ENCODE measurements around the gene GGN.
"Not testable (repeated sequence)": the region's sequence is repeated elsewhere in the genome, so short reads cannot be mapped to it uniquely, and the experiment has no call there.

The GGN gene

DNA sequence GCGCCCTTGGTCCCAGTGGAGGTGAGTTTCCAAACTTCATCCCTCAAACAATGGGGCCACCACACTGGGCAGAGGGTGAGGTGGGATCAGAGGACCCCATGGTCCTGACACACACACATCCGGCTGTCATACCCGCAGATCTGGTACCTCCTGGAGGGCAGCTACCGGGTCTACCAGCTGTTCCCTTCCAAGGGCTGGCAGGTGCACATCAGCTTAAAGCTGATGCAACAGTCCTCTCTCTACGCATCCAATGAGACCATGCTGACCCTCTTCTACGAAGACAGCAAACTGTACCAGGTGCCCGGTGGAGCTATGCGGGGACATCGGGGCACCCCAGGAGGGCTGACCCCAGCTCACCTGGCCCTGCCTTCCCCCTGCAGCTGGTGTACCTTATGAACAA lies 27.5 kb downstream of the GGN start:
- peaks cover 12% of the 10 kb centered on the region for H3K4me1 ChIP-seq (ENCODE audit: insufficient read depth, low read length)
- no peak overlapping the region for H3K9ac ChIP-seq (ENCODE audit: low read length)
- H3K27me3 ChIP-seq (ENCODE audit: control insufficient read depth in 1 of 2, insufficient read depth in 2 of 2, low read length in 2 of 2): peaks cover 15 to 56% of the 10 kb centered on the region in 2 donors

DNA sequence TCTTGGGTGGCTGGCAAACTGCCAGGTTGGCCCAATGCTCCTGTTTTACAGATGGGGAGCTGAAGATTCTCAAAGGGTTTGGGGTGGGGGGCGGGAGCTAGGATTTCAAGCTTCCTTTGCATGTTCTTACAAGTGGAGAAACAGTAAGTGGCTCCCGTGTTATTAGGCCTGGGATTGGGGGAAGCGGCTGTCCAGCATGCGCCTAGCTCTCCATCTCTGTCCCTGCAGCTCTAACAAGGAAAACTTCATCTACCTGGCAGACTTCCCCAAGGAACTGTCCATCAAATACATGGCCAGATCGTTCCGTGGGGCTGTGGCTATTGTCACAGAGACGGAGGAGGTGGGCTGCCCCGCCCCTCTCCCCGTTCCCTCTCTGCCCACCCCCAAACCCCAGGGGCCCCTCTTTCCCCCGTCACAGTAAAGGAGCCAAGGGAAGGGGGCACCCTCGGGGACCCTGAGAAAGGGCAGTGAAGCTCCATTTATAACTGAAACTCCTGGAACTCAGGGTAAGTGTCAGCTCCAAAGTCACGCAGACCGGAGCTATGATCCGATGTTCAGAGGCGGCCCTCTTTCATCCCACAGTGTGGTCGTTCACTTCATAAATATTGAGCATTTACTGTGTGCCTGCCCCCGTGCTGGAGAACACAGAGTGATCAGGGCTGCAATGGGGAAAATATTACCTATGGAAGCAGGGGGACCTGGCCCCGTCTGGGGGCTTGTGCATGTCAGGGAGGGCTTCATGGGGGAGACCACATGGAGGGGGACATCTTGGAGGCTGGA lies 28.4 kb downstream of the GGN start:
- Histone ChIP-seq H3K27ac (ENCODE audit: low read depth, low read length) (no peak overlapping the region), H3K36me3 (ENCODE audit: insufficient read depth, low read length) (no peaks in the 10 kb centered on the region), H3K9me3 (ENCODE audit: low read length) (no peaks in the 10 kb centered on the region), H3K9ac (ENCODE audit: low read length) (no peak overlapping the region), H3K4me3 (ENCODE audit: low read depth in 1 of 2, low read length in 2 of 2) (no peak overlapping the region), H3K27me3 (ENCODE audit: control insufficient read depth in 1 of 2, insufficient read depth in 2 of 2, low read length in 2 of 2) (peaks cover 15 to 54% of the 10 kb centered on the region in 2 donors), H3K4me1 (ENCODE audit: insufficient read depth, low read length) (peaks cover 12% of the 10 kb centered on the region)

More for the DNA sequence above, 27.5 kb downstream of the GGN start:
- no peak overlapping the region for H3K27ac ChIP-seq (ENCODE audit: low read depth, low read length)
- no peaks in the 10 kb centered on the region for H3K36me3 ChIP-seq (ENCODE audit: insufficient read depth, low read length)
- H3K4me3 ChIP-seq (ENCODE audit: low read depth in 1 of 2, low read length in 2 of 2): no peak overlapping the region
- no peaks in the 10 kb centered on the region for H3K9me3 ChIP-seq (ENCODE audit: low read length)

DNA sequence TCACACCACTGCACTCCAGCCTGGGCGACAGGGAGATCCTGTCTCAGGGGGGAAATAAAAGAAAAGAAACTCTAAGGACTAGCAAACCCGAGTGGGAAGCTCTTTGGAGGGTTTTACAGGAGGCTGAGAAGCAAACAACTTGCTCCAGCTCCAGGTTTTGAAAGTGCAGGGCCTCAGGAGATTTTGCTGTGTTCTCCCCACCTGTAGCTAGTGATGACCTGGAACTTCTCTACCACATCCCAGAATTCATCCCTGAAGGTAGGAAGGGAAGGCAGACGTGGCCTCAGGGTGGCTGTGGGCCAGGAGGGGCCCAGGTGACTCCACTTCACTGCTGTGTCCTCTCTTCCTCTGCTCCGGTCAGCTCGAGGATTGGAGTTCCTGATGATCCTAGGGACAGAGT lies 29.8 kb downstream of the GGN start:
- H3K4me1 ChIP-seq (ENCODE audit: insufficient read depth, low read length): peaks cover 12% of the 10 kb centered on the region
- H3K27me3 ChIP-seq (ENCODE audit: control insufficient read depth in 1 of 2, insufficient read depth in 2 of 2, low read length in 2 of 2): peaks cover 15 to 56% of the 10 kb centered on the region in 2 donors

DNA sequence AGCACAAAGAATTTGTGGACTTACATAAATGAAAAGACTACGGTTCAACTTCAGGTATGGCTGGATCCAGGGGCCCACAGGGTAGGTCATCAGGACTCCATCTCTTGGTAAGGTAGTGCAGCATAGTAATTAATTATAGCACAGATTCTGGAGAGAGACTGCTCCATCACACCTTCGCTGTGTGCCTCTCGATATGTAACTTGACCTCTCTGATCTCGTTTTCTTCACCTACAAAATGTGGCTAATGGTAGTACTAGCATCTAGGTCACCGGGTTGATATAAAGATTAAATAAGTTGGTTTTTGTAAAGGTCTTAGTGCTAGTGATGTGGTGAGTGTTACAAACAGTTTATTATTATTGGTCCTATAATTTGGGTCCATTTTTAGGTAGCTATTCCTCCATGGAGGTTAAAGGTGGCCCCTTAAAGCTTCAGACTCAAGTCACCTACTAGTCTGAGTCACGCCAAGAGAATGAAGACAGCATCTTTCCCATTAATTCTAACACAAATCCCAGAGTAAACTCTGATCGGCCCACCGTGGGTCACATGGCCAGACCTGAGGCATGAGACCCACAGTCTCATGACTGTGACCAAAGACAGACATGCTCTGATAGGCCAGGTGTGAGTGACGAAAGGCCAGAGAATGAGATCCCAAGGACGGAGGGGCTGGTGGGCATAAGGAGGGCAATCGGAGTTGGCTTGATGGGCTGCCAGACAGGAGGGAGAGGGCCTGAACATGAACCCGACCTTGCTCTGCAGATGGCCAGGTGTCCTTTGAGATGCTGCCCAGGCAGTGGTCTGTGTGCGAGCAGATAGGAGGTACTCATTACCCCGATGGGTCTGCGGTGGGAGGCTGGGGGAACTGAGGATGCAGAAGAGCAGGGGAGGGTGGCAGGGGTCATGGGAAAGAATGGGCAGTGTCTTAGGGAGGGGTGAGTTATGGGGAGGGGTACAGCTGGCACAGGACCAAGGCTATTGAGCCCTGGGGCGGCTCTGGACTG lies 31.8 kb downstream of the GGN start:
- H3K9me3 ChIP-seq (ENCODE audit: low read length): no peaks in the 10 kb centered on the region
- no peak overlapping the region for H3K9ac ChIP-seq (ENCODE audit: low read length)
- H3K36me3 ChIP-seq (ENCODE audit: insufficient read depth, low read length): no peaks in the 10 kb centered on the region
- peaks cover 2% of the 10 kb centered on the region for H3K4me1 ChIP-seq (ENCODE audit: insufficient read depth, low read length)
- H3K4me3 ChIP-seq (ENCODE audit: low read depth in 1 of 2, low read length in 2 of 2): no peak overlapping the region
- H3K27ac ChIP-seq (ENCODE audit: low read depth, low read length): no peak overlapping the region
- peaks cover 21 to 52% of the 10 kb centered on the region in 2 donors for H3K27me3 ChIP-seq (ENCODE audit: control insufficient read depth in 1 of 2, insufficient read depth in 2 of 2, low read length in 2 of 2)

More for the DNA sequence above, 29.8 kb downstream of the GGN start:
- Histone ChIP-seq H3K9me3 (ENCODE audit: low read length) (no peaks in the 10 kb centered on the region), H3K4me3 (ENCODE audit: low read depth in 1 of 2, low read length in 2 of 2) (no peak overlapping the region), H3K27ac (ENCODE audit: low read depth, low read length) (no peak overlapping the region), H3K9ac (ENCODE audit: low read length) (no peak overlapping the region), H3K36me3 (ENCODE audit: insufficient read depth, low read length) (no peaks in the 10 kb centered on the region)

DNA sequence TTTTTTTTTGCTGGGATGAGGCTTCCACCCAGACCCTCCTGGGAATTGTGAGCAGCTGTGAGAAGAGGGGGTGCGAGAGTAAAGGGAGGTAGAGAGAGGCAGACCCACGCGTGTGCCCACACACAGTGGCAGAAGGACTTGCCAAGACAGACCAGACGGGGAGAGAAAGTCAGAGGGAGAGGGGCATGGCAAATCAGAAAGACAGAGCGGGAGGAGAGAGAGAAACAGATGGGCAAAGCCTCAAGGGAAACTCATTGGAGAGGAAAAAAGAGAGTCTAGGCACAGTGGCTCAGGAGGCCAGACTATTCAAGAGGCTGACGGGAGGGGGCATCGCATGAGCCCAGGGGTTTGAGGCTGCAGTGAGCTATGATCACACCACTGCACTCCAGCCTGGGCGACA lies 35.2 kb downstream of the GGN start:
- no peaks in the 10 kb centered on the region for H3K9me3 ChIP-seq (ENCODE audit: low read length)
- no peaks in the 10 kb centered on the region for H3K36me3 ChIP-seq (ENCODE audit: insufficient read depth, low read length)
- H3K27ac ChIP-seq (ENCODE audit: low read depth, low read length): no peak overlapping the region
- H3K9ac ChIP-seq (ENCODE audit: low read length): no peak overlapping the region
- H3K4me1 ChIP-seq (ENCODE audit: insufficient read depth, low read length): no peaks in the 10 kb centered on the region
- H3K4me3 ChIP-seq (ENCODE audit: low read depth in 1 of 2, low read length in 2 of 2): no peak overlapping the region
- H3K27me3 ChIP-seq (ENCODE audit: control insufficient read depth in 1 of 2, insufficient read depth in 2 of 2, low read length in 2 of 2): peaks cover 7 to 25% of the 10 kb centered on the region in 2 donors

- Histone ChIP-seq H3K27ac (ENCODE audit: low read depth, low read length) (no peak overlapping the region), H3K27me3 (ENCODE audit: control insufficient read depth in 1 of 2, insufficient read depth in 2 of 2, low read length in 2 of 2) (peaks cover 7 to 23% of the 10 kb centered on the region in 2 donors), H3K9ac (ENCODE audit: low read length) (no peak overlapping the region), H3K36me3 (ENCODE audit: insufficient read depth, low read length) (no peaks in the 10 kb centered on the region), H3K4me1 (ENCODE audit: insufficient read depth, low read length) (no peaks in the 10 kb centered on the region), H3K4me3 (ENCODE audit: low read depth in 1 of 2, low read length in 2 of 2) (no peak overlapping the region), H3K9me3 (ENCODE audit: low read length) (no peaks in the 10 kb centered on the region)
Observed at GRCh38 chr19:38351865-38352395, 35.9 kb downstream of the GGN start.

DNA sequence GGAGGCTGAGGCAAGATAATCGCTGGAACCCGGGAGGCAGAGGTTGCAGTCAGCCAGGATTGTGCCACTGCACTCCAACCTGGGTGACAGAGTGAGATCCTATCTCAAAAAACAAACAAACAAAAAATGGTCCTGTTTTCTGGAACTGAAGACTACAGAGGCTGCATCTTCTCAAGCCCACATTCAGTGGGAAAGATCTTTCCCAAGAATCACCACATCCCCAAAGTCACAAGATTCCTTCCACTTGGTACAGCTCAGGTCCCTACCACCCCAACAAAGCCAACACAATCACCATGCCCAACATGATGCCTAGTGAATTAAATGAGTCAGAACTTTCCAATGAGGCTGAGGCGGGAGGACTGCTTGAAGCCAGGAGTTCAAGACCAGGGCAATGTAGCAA lies 37.0 kb downstream of the GGN start:
- no peaks in the 10 kb centered on the region for H3K36me3 ChIP-seq (ENCODE audit: insufficient read depth, low read length)
- peaks cover 7 to 14% of the 10 kb centered on the region in 2 donors for H3K27me3 ChIP-seq (ENCODE audit: control insufficient read depth in 1 of 2, insufficient read depth in 2 of 2, low read length in 2 of 2)
- no peaks in the 10 kb centered on the region for H3K9me3 ChIP-seq (ENCODE audit: low read length)
- no peaks in the 10 kb centered on the region for H3K4me1 ChIP-seq (ENCODE audit: insufficient read depth, low read length)
- H3K27ac ChIP-seq (ENCODE audit: low read depth, low read length): no peak overlapping the region
- H3K9ac ChIP-seq (ENCODE audit: low read length): no peak overlapping the region
- no peak overlapping the region for H3K4me3 ChIP-seq (ENCODE audit: low read depth in 1 of 2, low read length in 2 of 2)

DNA sequence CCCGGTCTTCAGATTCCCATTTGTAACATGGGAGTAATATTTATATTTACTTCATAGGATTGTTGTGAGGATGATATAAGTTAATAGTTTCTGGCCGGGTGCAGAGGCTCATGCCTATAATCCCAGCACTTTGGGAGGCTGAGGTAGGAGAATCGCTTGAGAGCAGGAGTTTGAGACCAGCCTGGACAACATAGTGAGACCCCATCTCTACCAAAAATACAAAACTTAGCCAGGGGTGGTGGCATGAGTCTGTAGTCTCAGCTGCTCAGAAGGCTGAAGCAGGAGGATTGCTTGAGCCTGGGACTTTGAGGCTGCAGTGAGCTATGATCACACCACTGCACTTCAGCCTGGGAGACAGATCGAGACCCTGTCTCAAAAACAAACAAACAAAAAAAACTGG lies 41.0 kb downstream of the GGN start:
- H3K36me3 ChIP-seq (ENCODE audit: insufficient read depth, low read length): no peaks in the 10 kb centered on the region
- peaks cover 0 to 1% of the 10 kb centered on the region in 2 donors for H3K27me3 ChIP-seq (ENCODE audit: control insufficient read depth in 1 of 2, insufficient read depth in 2 of 2, low read length in 2 of 2)

GRCh38 chr19:38340927-38341326 lies 46.9 kb downstream of the GGN start:
- H3K9me3 ChIP-seq (ENCODE audit: low read length): no peaks in the 10 kb centered on the region
- no peaks in the 10 kb centered on the region for H3K27me3 ChIP-seq (ENCODE audit: control insufficient read depth in 1 of 2, insufficient read depth in 2 of 2, low read length in 2 of 2)
- no peak overlapping the region for H3K4me3 ChIP-seq (ENCODE audit: low read depth in 1 of 2, low read length in 2 of 2)
- no peak overlapping the region for H3K27ac ChIP-seq (ENCODE audit: low read depth, low read length)
- peaks cover 4% of the 10 kb centered on the region for H3K4me1 ChIP-seq (ENCODE audit: insufficient read depth, low read length)
- no peak overlapping the region for H3K9ac ChIP-seq (ENCODE audit: low read length)
- H3K36me3 ChIP-seq (ENCODE audit: insufficient read depth, low read length): peaks cover 8% of the 10 kb centered on the region

More for the DNA sequence above, 41.0 kb downstream of the GGN start:
- no peaks in the 10 kb centered on the region for H3K4me1 ChIP-seq (ENCODE audit: insufficient read depth, low read length)
- H3K4me3 ChIP-seq (ENCODE audit: low read depth in 1 of 2, low read length in 2 of 2): no peak overlapping the region
- no peak overlapping the region for H3K9ac ChIP-seq (ENCODE audit: low read length)
- no peaks in the 10 kb centered on the region for H3K9me3 ChIP-seq (ENCODE audit: low read length)
- H3K27ac ChIP-seq (ENCODE audit: low read depth, low read length): no peak overlapping the region

- H3K9ac ChIP-seq (ENCODE audit: low read length); H3K4me3 ChIP-seq (ENCODE audit: low read depth in 1 of 2, low read length in 2 of 2); H3K27me3 ChIP-seq (ENCODE audit: control insufficient read depth in 1 of 2, insufficient read depth in 2 of 2, low read length in 2 of 2); H3K4me1 ChIP-seq (ENCODE audit: insufficient read depth, low read length); H3K36me3 ChIP-seq (ENCODE audit: insufficient read depth, low read length); H3K27ac ChIP-seq (ENCODE audit: low read depth, low read length); H3K9me3 ChIP-seq (ENCODE audit: low read length): not testable (repeated sequence)
Observed at GRCh38 chr19:38339011-38339410, 48.8 kb downstream of the GGN start.

GRCh38 chr19:38337360-38337653 lies 50.5 kb downstream of the GGN start:
- H3K27ac ChIP-seq (ENCODE audit: low read depth, low read length): no peak overlapping the region
- H3K27me3 ChIP-seq (ENCODE audit: control insufficient read depth in 1 of 2, insufficient read depth in 2 of 2, low read length in 2 of 2): no peaks in the 10 kb centered on the region
- peaks cover 4% of the 10 kb centered on the region for H3K4me1 ChIP-seq (ENCODE audit: insufficient read depth, low read length)
- peak overlapping the region in 1 of 2 donors; percentile 85 for H3K4me3 ChIP-seq (ENCODE audit: low read depth in 1 of 2, low read length in 2 of 2)
- no peak overlapping the region for H3K9ac ChIP-seq (ENCODE audit: low read length)
- no peaks in the 10 kb centered on the region for H3K9me3 ChIP-seq (ENCODE audit: low read length)
- peaks cover 8% of the 10 kb centered on the region for H3K36me3 ChIP-seq (ENCODE audit: insufficient read depth, low read length)

All from muscle layer of colon (tissue), 2 donors.